GM06990 (cell line): ENCODE data around the gene ERC2.

ENCODE experiments used
- DNase-seq: peaks from one replicate; pipeline ENCODE4 v3.0.0-alpha.2; 2011; ENCODE audit not compliant: insufficient read length; ENCODE audit errors: extremely low read depth
- H3K27me3 ChIP-seq: replicated peaks from 2 replicates; pipeline ENCODE4 v1.6.0; 2011; ENCODE audit warnings: low read length; ENCODE audit not compliant: control insufficient read depth, insufficient read depth
- H3K36me3 ChIP-seq: 2 replicates; pipeline ENCODE4 v1.5.1; 2011; ENCODE audit warnings: low read length; ENCODE audit not compliant: control insufficient read depth, insufficient read depth
- H3K4me3 ChIP-seq: replicated peaks from 2 replicates; pipeline ENCODE4 v1.5.1; 2011; ENCODE audit warnings: low read depth, mild to moderate bottlenecking, control low read depth, low read length
- CTCF ChIP-seq: IDR thresholded peaks from 2 replicates; pipeline ENCODE4 v1.5.1; 2011; ENCODE audit warnings: low read length, control low read depth, mild to moderate bottlenecking, inconsistent platforms; ENCODE audit not compliant: insufficient read depth, poor library complexity, severe bottlenecking

ERC2 gene

GRCh38 chr3:55789516-55789915, 678.8 kb downstream of the ERC2 start:
- H3K4me3 ChIP-seq, result no peak overlapping the region
- no peaks in the 10 kb centered on the region for H3K36me3 ChIP-seq
- no peaks in the 10 kb centered on the region; the same call in 1 of the 2 replicates for H3K27me3 ChIP-seq
- DNase-seq, result no peak
- TF ChIP-seq CTCF, result no peak

GRCh38 chr3:55782807-55783206, 685.5 kb downstream of the ERC2 start:
- Histone ChIP-seq H3K36me3 (no peaks in the 10 kb centered on the region), H3K4me3 (no peak overlapping the region), H3K27me3 (no peaks in the 10 kb centered on the region; the same call in none of the 2 replicates)
- no peak for TF ChIP-seq CTCF
- DNase-seq, result no peak

GRCh38 chr3:55782351-55782750, 685.9 kb downstream of the ERC2 start:
- H3K4me3 ChIP-seq, result no peak overlapping the region
- H3K27me3 ChIP-seq, result no peaks in the 10 kb centered on the region; the same call in none of the 2 replicates
- TF ChIP-seq CTCF, result no peak
- DNase-seq, result no peak
- no peaks in the 10 kb centered on the region for H3K36me3 ChIP-seq

GRCh38 chr3:55780913-55781312, 687.4 kb downstream of the ERC2 start:
- no peak for DNase-seq
- H3K4me3 ChIP-seq, result no peak overlapping the region
- no peaks in the 10 kb centered on the region; the same call in none of the 2 replicates for H3K27me3 ChIP-seq
- no peak for TF ChIP-seq CTCF
- no peaks in the 10 kb centered on the region for H3K36me3 ChIP-seq

GRCh38 chr3:55779543-55779942, 688.7 kb downstream of the ERC2 start:
- Histone ChIP-seq H3K27me3 (peaks cover 2% of the 10 kb centered on the region), H3K36me3 (no peaks in the 10 kb centered on the region), H3K4me3 (no peak overlapping the region)
- TF ChIP-seq CTCF, result no peak
- DNase-seq, result no peak
